Keratinocyte (primary cell): Measurements from ENCODE around the gene CD164L2.

Experiments used
- EZH2 ChIP-seq: IDR thresholded peaks from one replicate; pipeline ENCODE4 v1.6.1; 2012; ENCODE audit warnings: inconsistent platforms, mild to moderate bottlenecking, low read length, moderate library complexity
- TF ChIP-seq, protein P1 (sequence below), 3 experiments: IDR thresholded peaks in 1 of 3; conservative IDR thresholded peaks in 1 of 3; optimal IDR thresholded peaks in 1 of 3; 2 replicates in 2 of 3; 3 replicates in 1 of 3; pipeline versions ENCODE3 to v1.5.1; 2011; ENCODE audit warnings: low read length in 3 of 3, mild to moderate bottlenecking in 3 of 3, moderate library complexity in 2 of 3, control low read depth in 1 of 3, inconsistent platforms in 1 of 3; ENCODE audit not compliant: insufficient read depth in 2 of 3; ENCODE audit errors: extremely low read depth in 1 of 3

DNA sequence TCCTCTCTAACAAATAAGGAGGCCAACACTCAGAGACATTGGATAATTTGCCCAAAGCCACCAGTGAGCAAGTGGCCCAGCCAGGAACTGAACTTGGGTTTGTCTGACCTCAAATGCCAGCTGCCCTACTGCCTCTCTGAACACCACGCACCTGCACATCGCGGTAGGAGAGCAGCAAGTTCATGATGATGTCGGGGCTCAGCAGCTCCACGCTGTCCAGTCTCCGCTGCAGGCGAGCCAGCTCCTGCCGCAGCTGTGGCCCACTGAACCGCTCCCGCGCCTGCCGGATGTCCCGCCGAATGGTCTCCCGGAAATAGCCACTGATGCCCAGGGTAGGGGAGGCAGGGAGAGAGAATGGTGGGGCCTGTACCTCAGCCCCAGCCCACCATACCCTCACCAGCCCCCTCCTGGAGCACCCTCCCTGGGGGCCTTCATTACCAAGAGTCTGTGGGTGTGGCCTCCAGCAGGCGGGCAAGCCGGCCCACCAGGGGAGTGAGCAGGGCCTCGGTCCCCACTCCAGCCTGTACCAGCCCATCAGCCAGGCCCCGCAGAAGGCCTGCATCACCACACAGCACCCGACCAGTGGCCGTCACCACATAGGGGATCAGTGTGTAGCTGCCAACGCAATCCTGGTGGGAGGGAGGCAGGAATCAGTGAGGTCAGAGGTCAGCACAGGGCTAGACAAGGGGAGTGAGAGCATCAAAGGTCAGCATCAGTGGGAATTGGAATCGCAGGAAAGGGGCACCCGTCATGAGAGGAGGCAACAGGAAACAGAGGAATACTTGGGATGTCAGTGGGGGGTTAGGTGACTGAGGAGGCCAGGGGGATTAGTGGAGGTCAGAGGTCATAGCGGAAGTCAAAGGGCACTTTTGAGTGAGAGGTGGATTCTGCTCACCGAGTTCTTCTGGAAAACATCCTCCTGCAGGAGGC lies 19.1 kb downstream of the CD164L2 start:
- TF ChIP-seq, protein P1, sequence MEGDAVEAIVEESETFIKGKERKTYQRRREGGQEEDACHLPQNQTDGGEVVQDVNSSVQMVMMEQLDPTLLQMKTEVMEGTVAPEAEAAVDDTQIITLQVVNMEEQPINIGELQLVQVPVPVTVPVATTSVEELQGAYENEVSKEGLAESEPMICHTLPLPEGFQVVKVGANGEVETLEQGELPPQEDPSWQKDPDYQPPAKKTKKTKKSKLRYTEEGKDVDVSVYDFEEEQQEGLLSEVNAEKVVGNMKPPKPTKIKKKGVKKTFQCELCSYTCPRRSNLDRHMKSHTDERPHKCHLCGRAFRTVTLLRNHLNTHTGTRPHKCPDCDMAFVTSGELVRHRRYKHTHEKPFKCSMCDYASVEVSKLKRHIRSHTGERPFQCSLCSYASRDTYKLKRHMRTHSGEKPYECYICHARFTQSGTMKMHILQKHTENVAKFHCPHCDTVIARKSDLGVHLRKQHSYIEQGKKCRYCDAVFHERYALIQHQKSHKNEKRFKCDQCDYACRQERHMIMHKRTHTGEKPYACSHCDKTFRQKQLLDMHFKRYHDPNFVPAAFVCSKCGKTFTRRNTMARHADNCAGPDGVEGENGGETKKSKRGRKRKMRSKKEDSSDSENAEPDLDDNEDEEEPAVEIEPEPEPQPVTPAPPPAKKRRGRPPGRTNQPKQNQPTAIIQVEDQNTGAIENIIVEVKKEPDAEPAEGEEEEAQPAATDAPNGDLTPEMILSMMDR (optimal IDR thresholded peaks at IDR 0.05 in 1 of 3, IDR thresholded peaks at IDR 0.05 in 1 of 3, conservative IDR thresholded peaks at IDR 0.05 in 1 of 3; ENCODE audit: extremely low read depth in 1 of 3, insufficient read depth in 2 of 3, low read length in 3 of 3): no peak
- no peak for TF ChIP-seq EZH2
